AG10803 (cell line): ENCODE data around the gene GPC5.

Experiments
- DNase-seq: peaks from one replicate; pipeline ENCODE4 v3.0.0; 2010; ENCODE audit warnings: low read depth
- H3K4me3 ChIP-seq: 2 replicates; pipeline ENCODE4 v1.5.1; 2011; ENCODE audit warnings: mild to moderate bottlenecking, low read length, control low read depth
- TF ChIP-seq, protein P1 (sequence below): conservative IDR thresholded peaks from 2 replicates; pipeline ENCODE4 v1.5.1; 2011; ENCODE audit warnings: mild to moderate bottlenecking, low read length, control low read depth, inconsistent platforms

The GPC5 gene

DNA sequence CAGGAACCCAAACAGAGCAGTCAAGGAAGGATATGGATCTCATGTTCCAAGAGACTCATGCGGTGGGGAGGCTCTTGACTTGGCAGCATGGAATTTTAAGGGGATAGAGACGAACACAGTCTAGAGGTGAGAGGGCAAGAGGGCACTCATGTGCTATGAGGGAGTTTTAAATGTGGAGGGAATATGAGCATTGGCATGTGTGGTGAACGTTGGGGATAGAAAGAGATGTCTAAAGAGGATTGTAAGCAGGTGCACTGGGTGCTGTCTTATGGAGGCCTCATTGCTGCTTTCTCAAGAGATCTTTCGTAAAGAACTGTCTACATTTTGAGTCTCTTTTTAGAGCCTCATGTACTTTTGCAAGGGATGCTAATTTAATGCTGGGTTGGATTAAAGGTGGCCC lies 1227.9 kb downstream of the GPC5 start:
- H3K4me3 ChIP-seq = no peak overlapping the region
- no peak for DNase-seq
- TF ChIP-seq, protein P1, sequence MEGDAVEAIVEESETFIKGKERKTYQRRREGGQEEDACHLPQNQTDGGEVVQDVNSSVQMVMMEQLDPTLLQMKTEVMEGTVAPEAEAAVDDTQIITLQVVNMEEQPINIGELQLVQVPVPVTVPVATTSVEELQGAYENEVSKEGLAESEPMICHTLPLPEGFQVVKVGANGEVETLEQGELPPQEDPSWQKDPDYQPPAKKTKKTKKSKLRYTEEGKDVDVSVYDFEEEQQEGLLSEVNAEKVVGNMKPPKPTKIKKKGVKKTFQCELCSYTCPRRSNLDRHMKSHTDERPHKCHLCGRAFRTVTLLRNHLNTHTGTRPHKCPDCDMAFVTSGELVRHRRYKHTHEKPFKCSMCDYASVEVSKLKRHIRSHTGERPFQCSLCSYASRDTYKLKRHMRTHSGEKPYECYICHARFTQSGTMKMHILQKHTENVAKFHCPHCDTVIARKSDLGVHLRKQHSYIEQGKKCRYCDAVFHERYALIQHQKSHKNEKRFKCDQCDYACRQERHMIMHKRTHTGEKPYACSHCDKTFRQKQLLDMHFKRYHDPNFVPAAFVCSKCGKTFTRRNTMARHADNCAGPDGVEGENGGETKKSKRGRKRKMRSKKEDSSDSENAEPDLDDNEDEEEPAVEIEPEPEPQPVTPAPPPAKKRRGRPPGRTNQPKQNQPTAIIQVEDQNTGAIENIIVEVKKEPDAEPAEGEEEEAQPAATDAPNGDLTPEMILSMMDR = no peak

DNA sequence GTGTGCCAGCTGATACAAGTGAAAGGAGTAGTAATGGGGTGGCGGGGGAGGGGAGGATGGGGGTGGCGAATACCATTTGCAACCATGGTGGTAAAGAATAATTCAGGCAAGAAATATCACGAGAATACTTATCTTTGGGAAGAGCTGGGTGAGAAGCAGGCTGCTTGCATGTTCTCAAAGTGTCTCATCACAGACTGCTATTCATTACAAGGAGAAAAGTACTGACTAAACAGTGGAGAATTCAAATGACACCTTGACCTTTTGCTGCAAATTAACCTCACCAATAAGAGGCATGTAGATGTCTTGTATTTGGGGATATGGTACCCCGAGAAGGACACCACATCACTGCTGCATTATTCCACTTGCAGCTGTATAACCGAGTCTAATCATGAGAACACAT lies 1242.5 kb downstream of the GPC5 start:
- no peak for DNase-seq
- TF ChIP-seq, protein P1 = no peak

DNA sequence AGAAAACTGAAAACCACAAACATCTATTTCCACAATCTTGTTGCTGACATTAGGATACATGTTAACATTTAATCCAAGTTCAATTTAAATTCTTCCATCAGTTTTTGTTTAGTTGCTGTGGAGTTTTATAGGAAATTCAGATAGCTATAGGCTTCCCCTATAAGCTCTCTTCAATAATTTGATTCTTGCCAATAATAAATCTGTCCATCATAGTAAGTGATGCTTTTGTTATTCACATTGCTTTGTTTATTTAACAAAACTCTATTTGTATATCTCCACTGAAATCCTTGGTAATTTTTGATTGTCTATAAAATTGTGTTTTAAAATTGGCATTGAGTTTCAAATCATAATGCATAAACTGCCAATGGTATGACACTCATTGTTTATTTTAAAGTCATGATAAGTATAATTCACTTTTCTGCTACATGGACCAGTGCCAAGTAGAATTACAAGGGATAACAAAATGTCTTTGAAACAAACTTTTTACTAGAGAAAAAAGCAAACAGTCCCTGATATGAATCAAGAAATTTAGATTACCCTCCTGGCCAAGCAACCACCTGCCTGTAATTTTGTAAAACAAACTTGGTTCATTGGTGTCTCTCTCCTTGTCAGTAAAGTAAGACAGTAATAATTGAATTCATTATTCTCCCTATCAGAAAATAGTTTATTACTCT lies 1250.9 kb downstream of the GPC5 start:
- H3K4me3 ChIP-seq = no peak overlapping the region
- TF ChIP-seq, protein P1 = no peak
- DNase-seq = no peak

More for the DNA sequence above, 1242.5 kb downstream of the GPC5 start:
- H3K4me3 ChIP-seq = no peak overlapping the region

DNA sequence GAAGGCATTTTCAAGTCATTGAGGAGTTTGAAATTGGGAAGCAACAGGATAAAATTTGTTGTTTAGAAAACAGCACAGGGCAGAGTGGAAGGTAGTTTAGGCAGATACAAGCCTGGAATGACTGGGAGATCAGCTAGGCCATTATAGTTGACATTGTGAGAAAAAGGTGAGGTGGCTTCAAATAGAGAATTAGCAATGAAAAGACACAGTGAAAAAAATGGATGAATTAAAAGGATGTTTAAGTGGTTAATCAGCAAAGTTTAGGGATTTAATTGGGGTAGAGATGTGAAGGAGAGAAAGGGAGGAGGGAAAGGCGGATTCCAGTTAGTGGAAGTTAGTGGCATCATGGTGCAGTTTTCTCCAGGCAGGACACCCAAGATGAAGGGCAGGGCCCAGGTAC lies 1257.7 kb downstream of the GPC5 start:
- TF ChIP-seq, protein P1 = no peak
- H3K4me3 ChIP-seq = no peak overlapping the region
- no peak for DNase-seq

DNA sequence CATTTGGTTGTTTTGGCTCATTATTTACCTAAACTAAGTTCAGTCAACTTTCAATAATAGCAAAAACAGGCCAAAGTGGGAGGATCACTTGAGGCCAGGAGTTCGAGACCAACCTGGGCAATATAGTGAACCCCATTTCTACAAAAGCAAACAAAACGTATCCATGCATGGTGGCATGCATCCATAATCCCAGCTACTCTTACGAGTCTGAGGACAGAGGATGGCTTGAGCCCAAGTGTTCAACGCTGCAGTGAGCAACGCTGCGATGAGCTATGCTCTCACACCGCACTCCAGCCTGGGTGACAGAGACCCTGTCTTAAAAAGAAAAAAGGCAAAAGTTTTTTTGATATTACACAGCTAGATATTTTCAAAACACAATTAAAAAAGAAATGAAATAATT lies 1258.2 kb downstream of the GPC5 start:
- DNase-seq = no peak
- TF ChIP-seq, protein P1 = no peak
- no peak overlapping the region for H3K4me3 ChIP-seq

DNA sequence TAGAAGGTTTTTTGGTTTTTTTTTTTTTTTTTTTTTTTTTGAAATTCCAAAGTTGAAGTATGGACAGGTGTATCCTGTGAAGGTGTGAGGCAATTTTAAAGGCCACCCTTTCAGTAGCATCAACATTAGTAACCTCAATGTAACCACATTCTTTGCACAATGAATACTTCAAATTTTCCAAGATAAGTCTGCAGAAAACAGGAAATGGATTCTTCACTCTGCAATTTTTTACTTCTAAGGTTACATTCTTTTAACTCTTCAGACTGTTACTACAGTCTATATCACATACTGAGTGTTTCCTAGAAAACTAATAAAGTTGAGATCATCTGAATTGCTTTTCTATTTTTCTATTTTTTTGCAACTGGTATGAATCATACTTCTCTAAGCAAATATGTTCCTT lies 1259.1 kb downstream of the GPC5 start:
- TF ChIP-seq, protein P1 = no peak
- no peak for DNase-seq
- H3K4me3 ChIP-seq = no peak overlapping the region

DNA sequence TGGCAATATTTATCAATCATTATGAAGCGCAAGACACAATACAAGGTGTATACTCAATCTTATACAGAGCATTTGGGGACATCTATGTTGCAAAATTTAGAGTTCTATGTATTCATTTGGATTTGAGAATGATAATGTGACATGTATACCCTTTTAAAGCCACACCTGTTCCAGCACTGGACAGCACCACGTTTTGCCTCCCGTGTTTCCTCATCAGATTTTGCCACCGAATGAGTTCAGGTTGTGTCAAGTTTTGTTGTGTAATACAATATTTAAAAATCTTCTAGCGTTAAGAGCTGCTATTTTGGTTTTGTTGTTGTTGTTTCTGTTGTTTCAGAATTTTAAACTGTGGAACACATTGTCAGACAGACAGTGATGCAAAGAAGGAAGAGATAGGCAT lies 1259.9 kb downstream of the GPC5 start:
- TF ChIP-seq, protein P1 = no peak
- DNase-seq = no peak
- no peak overlapping the region for H3K4me3 ChIP-seq
